ENCODE measurements around the gene NAT14. TPM values are rescaled to one million over a fixed set of nuclear protein-coding genes. Genes with fewer than 3 reads are reported as not detected.

Gene NAT14
- total and polyA plus RNA-seq, 2 of the 8 experiments (the other 6 are each of a cell fraction or from before 2014, with no cell fraction given): 47.1 to 71.2 TPM

DNA sequence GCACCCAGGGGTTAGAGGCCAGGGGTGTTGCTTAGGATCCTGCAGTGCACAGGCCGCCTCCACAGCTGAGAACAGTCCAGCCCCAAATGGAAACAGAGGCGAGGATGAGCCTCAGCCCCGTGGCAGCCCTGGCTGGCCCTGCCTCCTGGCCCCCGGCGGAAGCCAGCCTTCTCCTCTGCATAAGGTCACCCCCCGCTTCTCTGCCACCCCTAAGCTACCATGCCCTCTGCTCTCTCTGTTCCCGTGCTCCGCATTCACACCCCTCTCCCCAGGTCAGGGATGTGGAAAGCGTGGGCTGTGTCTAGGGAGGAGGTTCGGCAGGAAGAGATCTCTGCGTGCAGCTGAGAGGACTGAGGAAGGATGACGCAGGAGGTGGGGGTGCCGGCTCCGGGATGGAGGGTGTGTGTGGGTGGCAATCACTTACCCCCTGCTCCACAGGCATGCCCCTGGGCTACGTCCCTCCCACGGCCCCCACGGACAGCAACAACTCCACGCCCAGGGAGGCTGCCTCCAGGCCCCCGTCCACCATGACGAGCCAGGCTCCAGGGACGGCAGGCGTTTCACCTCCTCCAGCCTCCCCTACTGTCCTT, 9.3 kb downstream of the NAT14 start:
- H2BK120ac ChIP-seq (replicated peaks; ENCODE audit: low read depth, low read length): no peak overlapping the region
- no peak overlapping the region; the same call in 1 of the 2 replicates for H3K18ac ChIP-seq (ENCODE audit: extremely low read depth, low read length)
- no peak overlapping the region for H2AFZ ChIP-seq (ENCODE audit: low read length)
- H3K4me1 ChIP-seq (replicated peaks in 1 of 4; ENCODE audit: control insufficient read depth in 3 of 4, insufficient read depth in 4 of 4, low read length in 3 of 4): peaks cover 0 to 14% (median 8%) of the 10 kb centered on the region in 4 experiments; a peak in 6 of 7 replicates
- H2BK15ac ChIP-seq (ENCODE audit: low read length): no peak overlapping the region; the same call in 1 of the 2 replicates
- ChIA-PET POLR2A (ENCODE audit: partially characterized antibody) (interaction anchor here (0.7 to 3.9 kb wide), 7 partner anchors 9 to 155 kb away, joined by 3 to 27 read pairs (median 4); partner anchors contain the start of genes KMT5C, NAT14 and ZNF628), CTCF (ENCODE audit: partially characterized antibody) (interaction anchor here (1.2 to 2.2 kb wide), 5 partner anchors 10 to 334 kb away, joined by 3 to 17 read pairs (median 5); no protein-coding TSS in a partner anchor)
- FAIRE-seq (no peak), DNase-seq (ENCODE audit: low read depth in 1 of 2, low spot score in 2 of 2) (no peak)
- H3K79me2 ChIP-seq (ENCODE audit: control insufficient read depth in 1 of 2, insufficient read depth in 2 of 2, low read length in 2 of 2): no peaks in the 10 kb centered on the region
- no peak overlapping the region for H4K5ac ChIP-seq (ENCODE audit: insufficient read length, low read depth, low read length)
- H3K14ac ChIP-seq (ENCODE audit: insufficient read length): no peak overlapping the region
- H2BK20ac ChIP-seq (ENCODE audit: low read length): no peak overlapping the region
- no peak overlapping the region for H2AK5ac ChIP-seq (ENCODE audit: low read depth, low read length)
- H3K9me3 ChIP-seq (ENCODE audit: insufficient read depth in 2 of 2, low read depth in 1 of 2, low read length in 1 of 2): no peaks in the 10 kb centered on the region
- no peaks in the 10 kb centered on the region for H3K79me1 ChIP-seq (ENCODE audit: low read depth, low read length)
- H3K36me3 ChIP-seq (ENCODE audit: control insufficient read depth in 2 of 4, insufficient read depth in 4 of 4, low read length in 3 of 4): no peaks in the 10 kb centered on the region
- no peaks in the 10 kb centered on the region; a peak in 3 of 7 replicates for H3K27me3 ChIP-seq (replicated peaks in 1 of 4; ENCODE audit: control insufficient read depth in 3 of 4, extremely low read depth in 1 of 4, insufficient read depth in 3 of 4, low read length in 3 of 4)
- WGBS, 2 experiments (ENCODE audit: extremely low coverage in 1 of 2, insufficient coverage in 1 of 2, insufficient read length in 1 of 2, insufficient replicate concordance in 2 of 2, low coverage in 1 of 2, low lambda C conversion rate in 2 of 2, missing lambda C conversion rate in 1 of 2): 78% methylated on average over 17 of the region's 22 CpGs; no CpG with 5 or more reads in 1 of the 2 experiments
- H4K8ac ChIP-seq (ENCODE audit: extremely low read depth, insufficient read depth, low read length): peak overlapping the region; percentile 19; the same call in 1 of the 2 replicates
- no peaks in the 10 kb centered on the region for H4K20me1 ChIP-seq (replicated peaks in 1 of 2; ENCODE audit: control insufficient read depth in 1 of 2, insufficient read depth in 2 of 2, low read length in 2 of 2)
- no peak overlapping the region for H3K4me2 ChIP-seq (ENCODE audit: insufficient read depth in 1 of 2, low read depth in 2 of 2, low read length in 2 of 2)
- H3K4me3 ChIP-seq (ENCODE audit: extremely low read depth in 1 of 4, insufficient read depth in 2 of 4, low read depth in 3 of 4, low read length in 4 of 4): no peak overlapping the region
- no peak overlapping the region for H3K56ac ChIP-seq (replicated peaks; ENCODE audit: insufficient read length, low read depth, low read length)
- no peak overlapping the region for H4K91ac ChIP-seq (replicated peaks; ENCODE audit: insufficient read length, low read length)
- H3K23ac ChIP-seq (ENCODE audit: insufficient read length): no peak overlapping the region
- no peak overlapping the region for H3K9ac ChIP-seq (replicated peaks in 1 of 4; ENCODE audit: extremely low read depth in 1 of 4, low read depth in 3 of 4, low read length in 3 of 4)
- no peaks in the 10 kb centered on the region; the same call in 1 of the 2 replicates for H3K23me2 ChIP-seq (ENCODE audit: low read depth, low read length)
- H3K27ac ChIP-seq (ENCODE audit: low read depth, low read length): no peak overlapping the region
- peak overlapping the region; percentile 59 for H3K4ac ChIP-seq (replicated peaks; ENCODE audit: insufficient read length, low read depth, low read length)
- no peak overlapping the region for H2BK5ac ChIP-seq (ENCODE audit: low read depth, low read length)
- H2BK12ac ChIP-seq (ENCODE audit: low read depth, low read length): peak overlapping the region; percentile 33; the same call in 1 of the 2 replicates
- TF ChIP-seq SUZ12 (IDR thresholded peaks at IDR 0.05; ENCODE audit: low read length) (no peak), CEBPB (IDR thresholded peaks at IDR 0.05; ENCODE audit: low read depth, low read length) (no peak), RAD21 (IDR thresholded peaks at IDR 0.05 in 1 of 2, conservative IDR thresholded peaks at IDR 0.05 in 1 of 2; ENCODE audit: low read depth in 2 of 2, low read length in 2 of 2) (no peak), EZH2 (IDR thresholded peaks at IDR 0.05; ENCODE audit: low read depth, low read length, severe bottlenecking) (no peak), TBP (IDR thresholded peaks at IDR 0.05; ENCODE audit: low read depth, low read length) (no peak), CREB1 (IDR thresholded peaks at IDR 0.05) (no peak), CBX5 (IDR thresholded peaks at IDR 0.05; ENCODE audit: low read depth, low read length) (no peak), BRCA1 (IDR thresholded peaks at IDR 0.05; ENCODE audit: low read depth, low read length) (no peak), E2F6 (IDR thresholded peaks at IDR 0.05) (no peak), RNF2 (IDR thresholded peaks at IDR 0.05; ENCODE audit: borderline replicate concordance, low read depth, low read length, missing control alignments, poor library complexity, severe bottlenecking) (no peak), HDAC6 (IDR thresholded peaks at IDR 0.05; ENCODE audit: low read depth, low read length) (no peak), FOSL1 (IDR thresholded peaks at IDR 0.05; ENCODE audit: insufficient read depth, low read depth, low read length) (no peak)
